NCI-H82 treated with DMSO at 0.1 percent for 48 hours (cell line): ENCODE data around the gene SALL1.

Experiments used
- DNase-seq: peaks from one replicate; lab custom pipeline; 2025; ENCODE audit not compliant: unreplicated experiment; lab: John Stamatoyannopoulos, UW

Gene SALL1

GRCh38 chr16:51114382-51114781 is 36.7 kb downstream of the SALL1 start:
- DNase-seq, result no peak

- DNase-seq, result no peak
These were observed 37.6 kb downstream of the SALL1 start for GRCh38 chr16:51113236-51114125.

- DNase-seq, result no peak
These were observed 38.7 kb downstream of the SALL1 start for GRCh38 chr16:51112323-51112722.

GRCh38 chr16:51111759-51112158 is 39.3 kb downstream of the SALL1 start:
- DNase-seq, result peak; percentile 8

GRCh38 chr16:51110700-51111157 is 40.3 kb downstream of the SALL1 start:
- no peak for DNase-seq

GRCh38 chr16:51109173-51109572 is 41.9 kb downstream of the SALL1 start:
- no peak for DNase-seq

GRCh38 chr16:51107742-51108141 is 43.3 kb downstream of the SALL1 start:
- DNase-seq, result no peak

- no peak for DNase-seq
These were observed 44.5 kb downstream of the SALL1 start for GRCh38 chr16:51106535-51106934.

- no peak for DNase-seq
These were observed 47.5 kb downstream of the SALL1 start for GRCh38 chr16:51103590-51103989.

GRCh38 chr16:51097729-51098128 is 53.3 kb downstream of the SALL1 start:
- no peak for DNase-seq

- no peak for DNase-seq
These were observed 55.0 kb downstream of the SALL1 start for GRCh38 chr16:51095890-51096626.

GRCh38 chr16:51095084-51095881 is 55.8 kb downstream of the SALL1 start:
- DNase-seq, result no peak

- no peak for DNase-seq
These were observed 57.3 kb downstream of the SALL1 start for GRCh38 chr16:51093726-51094280.
